HPDE6-E6E7 (cell line): ENCODE results near the gene OTX2.

Experiments used
- DNase-seq: peaks from one replicate; pipeline ENCODE4 v3.0.0; 2011; ENCODE audit warnings: missing footprints; ENCODE audit errors: extremely low spot score

OTX2 gene

DNA sequence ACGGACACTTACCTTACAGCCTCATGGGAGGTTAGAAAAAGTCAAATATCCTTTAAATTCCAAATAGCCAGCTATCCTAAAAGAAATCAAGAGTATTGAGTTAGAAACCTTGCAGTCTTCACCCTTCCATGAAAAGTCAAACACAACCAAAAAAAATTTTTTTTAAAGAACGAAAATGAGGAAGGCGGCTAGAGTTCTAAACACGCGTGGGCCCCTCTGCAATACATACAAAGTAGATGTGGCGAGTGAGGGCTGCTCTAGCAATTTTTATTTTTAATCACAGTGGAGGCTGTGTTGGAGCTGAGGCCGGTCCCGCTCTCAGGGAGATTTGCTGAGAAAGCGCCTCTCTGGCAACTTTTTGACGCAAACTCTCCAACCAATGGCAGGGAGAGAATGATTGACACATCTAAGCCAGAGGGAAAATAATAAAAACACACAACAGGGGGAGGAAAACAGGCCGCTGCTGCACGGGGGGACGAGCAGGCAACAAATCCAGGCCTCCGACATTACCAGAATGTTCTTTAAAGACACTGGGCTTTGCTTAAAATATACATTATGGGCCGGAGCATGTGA lies at the start of gene OTX2:
Gene OTX2 (minus strand): TSS at position 333 of the 573 bp plus-strand sequence. CDS start 5,023 bp downstream, outside the sequence.
- DNase-seq, result no peak

- no peak for DNase-seq
Measured at GRCh38 chr14:56858422-56858821, 48.1 kb upstream of the OTX2 start.

- no peak for DNase-seq
Measured at GRCh38 chr14:56857216-56857615, 46.9 kb upstream of the OTX2 start.

GRCh38 chr14:56855891-56856461 lies 45.7 kb upstream of the OTX2 start:
- DNase-seq, result no peak

- no peak for DNase-seq
Measured at GRCh38 chr14:56854325-56854724, 44.0 kb upstream of the OTX2 start.

DNA sequence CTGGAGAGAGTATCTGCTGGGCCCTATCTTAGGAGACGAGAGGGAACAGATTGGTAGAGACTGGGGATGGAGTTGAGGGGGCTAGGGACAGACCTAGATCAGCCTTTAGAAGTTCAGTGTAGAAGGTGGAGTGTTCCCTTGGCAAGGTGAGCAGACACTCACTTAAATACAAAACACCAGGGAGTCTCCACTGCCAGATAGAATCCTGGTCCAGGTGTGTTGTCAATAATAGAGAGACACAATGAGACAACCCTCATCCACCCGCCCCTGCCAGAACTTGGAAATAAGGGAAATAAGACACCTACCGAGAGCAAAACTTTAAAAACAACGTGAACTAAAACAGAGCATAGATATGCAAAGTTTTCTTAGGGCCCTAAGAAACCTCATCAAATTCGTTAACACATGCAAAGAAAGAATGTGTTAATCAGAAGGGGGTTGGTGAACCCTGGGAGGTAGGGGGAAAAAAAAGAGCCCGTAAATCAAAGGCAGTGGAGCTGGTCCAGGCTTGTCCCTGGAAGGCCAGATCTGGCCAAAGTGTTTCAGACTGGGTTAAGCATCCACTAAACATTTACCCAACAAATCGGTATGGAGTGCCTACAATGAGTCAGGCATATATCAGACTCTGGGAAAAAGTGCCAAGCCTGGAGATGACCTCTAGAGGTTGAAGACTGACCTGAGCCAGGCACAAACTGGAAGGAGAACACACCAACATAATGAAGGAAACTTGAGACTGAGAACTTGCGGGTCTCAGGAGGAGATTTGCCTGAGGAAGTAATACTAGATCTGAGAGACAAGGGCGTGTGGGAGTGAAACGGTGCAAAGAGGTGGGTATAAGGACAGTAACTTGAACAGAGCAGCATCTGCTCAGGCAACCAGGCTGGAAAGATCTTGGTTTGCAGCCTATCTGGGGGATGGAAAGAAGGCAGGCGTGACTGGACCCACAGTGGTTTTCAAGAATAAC lies 37.0 kb upstream of the OTX2 start:
- DNase-seq, result no peak

- DNase-seq, result no peak
Measured at GRCh38 chr14:56844406-56845002, 34.2 kb upstream of the OTX2 start.

DNA sequence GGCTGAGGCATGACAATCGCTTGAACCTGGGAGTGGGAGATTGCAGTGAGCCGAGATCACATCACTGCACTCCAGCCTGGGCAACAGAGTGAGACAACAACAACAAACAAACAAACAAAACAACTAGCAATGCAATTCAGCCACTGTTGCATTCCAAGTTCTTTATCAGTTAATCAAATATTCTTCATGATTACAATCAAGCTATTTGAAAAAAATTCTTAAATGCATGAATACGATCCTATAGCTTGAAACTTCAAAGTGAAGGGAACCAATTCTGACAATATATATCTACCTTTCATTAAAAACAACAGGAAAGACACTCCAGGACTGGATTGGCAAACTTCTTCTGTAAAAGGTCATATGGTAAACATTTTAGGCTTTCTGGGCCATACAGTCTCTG lies 31.3 kb upstream of the OTX2 start:
- no peak for DNase-seq

GRCh38 chr14:56840221-56840620 lies 29.9 kb upstream of the OTX2 start:
- no peak for DNase-seq

- DNase-seq, result no peak
Measured at GRCh38 chr14:56829151-56829550, 18.9 kb upstream of the OTX2 start.

GRCh38 chr14:56826214-56826613 lies 15.9 kb upstream of the OTX2 start:
- no peak for DNase-seq

DNA sequence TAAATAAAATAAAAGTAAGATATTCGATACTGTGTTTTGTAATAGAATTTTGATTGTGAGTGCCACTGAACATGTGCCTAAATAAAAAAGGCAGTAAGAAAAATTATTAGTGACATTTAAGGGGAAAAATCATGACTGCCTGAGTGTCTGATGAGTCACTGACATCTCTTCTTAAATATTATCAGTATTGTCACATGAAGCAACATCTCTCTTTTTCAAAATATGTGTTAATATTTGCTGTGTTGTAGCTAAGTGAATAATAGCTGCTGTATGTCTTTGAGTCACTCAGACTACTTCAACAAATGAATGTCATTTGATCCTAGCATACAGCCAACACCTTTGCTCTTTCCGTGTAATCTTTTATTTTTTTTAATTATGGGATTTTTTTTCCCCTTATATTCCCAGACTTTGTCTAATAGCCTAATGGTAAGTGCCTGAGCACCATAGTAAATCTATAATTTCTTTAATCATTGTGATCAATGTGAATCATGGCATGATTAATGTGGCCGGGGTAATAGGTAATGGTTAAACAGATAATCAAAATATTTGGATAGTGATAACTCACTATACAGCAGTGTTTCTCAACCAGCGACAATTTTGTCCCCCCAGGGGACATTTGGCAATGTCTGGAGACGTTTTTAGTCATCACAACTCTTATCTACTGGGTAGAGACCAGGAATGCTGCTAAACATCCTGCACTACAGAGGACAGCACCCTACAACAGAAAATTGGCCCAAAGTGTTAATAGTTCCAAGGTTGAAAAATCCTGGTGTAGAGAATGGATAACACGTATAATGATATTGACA lies 11.7 kb upstream of the OTX2 start:
- no peak for DNase-seq

GRCh38 chr14:56821177-56821576 lies 10.9 kb upstream of the OTX2 start:
- no peak for DNase-seq

DNA sequence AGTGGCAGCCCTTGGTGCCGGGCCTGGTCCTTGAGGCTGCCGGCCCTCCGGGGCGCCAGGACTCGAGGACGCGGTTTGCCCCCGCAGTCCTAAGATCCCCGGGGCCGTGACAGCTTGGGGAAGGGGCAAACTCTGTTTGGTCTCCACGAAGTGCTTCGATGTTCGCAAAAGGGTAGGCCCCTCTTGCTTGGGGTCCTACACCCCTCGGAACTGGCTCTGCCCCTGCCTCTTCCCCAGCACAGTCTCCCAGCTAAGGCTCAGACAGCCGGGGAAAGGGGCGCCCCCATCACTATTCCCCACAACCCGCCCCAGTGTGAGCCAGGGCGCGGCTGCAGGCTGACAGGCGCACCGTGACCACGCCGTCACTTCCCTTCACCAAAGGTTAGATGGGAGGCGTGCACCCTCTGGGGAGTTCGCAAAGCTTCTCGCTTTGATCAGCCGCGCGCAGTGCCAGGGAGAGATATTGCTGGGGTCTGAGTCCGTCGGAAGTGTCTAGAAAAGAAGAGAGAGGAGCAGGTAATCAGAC lies 7.2 kb upstream of the OTX2 start:
- DNase-seq, result no peak

DNA sequence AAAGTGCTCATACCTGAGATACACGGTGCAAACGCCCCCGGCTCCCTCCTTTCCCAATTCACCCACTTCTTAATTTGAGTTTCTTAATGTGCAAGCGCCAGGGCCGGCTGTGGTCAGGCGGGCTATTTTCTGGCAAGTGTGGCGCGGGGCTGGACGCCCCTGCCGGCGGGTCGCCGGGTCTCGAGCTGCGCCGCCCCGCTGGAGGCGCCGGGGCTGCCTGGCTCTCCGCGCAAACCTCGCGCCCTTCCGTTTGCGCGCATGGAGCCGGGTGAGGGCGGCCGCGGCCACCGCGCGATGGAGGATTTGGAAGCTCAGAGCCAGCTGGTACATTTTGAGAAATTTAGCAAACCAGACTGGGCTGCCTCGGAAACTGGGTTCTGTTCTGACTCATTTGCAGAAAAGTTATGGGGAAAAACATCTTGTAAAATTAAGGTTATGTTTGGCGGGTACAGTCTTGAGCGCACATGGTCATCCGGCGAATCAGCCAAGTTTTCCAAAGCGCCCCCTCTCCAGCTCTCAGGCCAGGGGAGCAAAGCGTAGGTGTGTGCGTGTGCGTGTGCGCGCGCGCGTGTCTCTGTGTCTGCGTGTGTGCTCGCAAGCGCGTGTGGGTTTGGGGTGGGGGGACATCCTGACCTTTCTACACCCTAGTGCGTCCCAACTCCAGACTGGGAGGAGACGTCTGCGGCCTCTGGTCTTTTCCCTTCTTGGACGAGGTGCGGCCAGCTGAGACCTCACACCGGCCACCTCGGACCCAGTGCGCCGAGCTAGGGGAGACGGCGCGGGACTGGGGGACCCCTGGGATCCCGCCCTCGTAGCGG lies 6.5 kb upstream of the OTX2 start:
- no peak for DNase-seq

GRCh38 chr14:56815745-56816144 lies 5.5 kb upstream of the OTX2 start:
- no peak for DNase-seq

- no peak for DNase-seq
Measured at GRCh38 chr14:56814969-56815700, 4.9 kb upstream of the OTX2 start.

DNA sequence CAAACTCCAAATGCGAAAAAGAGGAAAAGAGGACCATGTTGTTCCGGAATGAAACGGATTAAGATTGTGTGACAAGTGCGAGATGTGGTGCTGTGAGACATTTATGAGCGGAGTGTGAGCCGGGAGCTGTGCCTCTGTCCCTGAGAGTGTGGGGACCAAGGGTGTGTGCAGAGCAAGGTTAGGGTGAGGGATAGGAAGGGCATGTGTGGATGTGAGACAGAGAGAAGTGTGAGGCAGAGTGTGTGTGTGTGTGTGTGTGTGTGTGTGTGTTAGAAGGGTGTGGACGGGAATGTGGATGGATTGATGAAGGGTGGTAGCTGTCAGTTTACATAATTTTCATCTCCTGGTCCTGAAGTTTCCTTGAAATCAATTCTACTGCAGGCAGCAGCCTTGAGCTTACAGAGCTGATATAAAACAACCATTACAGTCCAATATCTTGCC lies 4.3 kb upstream of the OTX2 start:
- DNase-seq, result no peak

- DNase-seq, result no peak
Measured at GRCh38 chr14:56813143-56813551, 2.9 kb upstream of the OTX2 start.
